Osteoblast (primary cell): ENCODE measurements around the gene PARN. TPM values are rescaled to one million over a fixed set of nuclear protein-coding genes. Genes with fewer than 3 reads are reported as not detected.
A peak's percentile ranks its signal among the peaks of the same experiment; 100 is the strongest.

ENCODE experiments used
- DNase-seq: peaks from one replicate; pipeline ENCODE4 v3.0.0; 2011; ENCODE audit warnings: low spot score, mixed read lengths; ENCODE audit not compliant: insufficient read length; ENCODE audit errors: missing footprints
- H2AFZ ChIP-seq: 2 replicates; pipeline ENCODE4 v1.6.0; 2011; ENCODE audit warnings: mild to moderate bottlenecking, low read length
- H3K27ac ChIP-seq: 2 replicates; pipeline ENCODE4 v1.5.1; 2011; ENCODE audit warnings: mild to moderate bottlenecking, low read depth, low read length, moderate library complexity
- H3K27me3 ChIP-seq: 2 replicates; pipeline ENCODE4 v1.6.0; 2012; ENCODE audit warnings: mild to moderate bottlenecking, control low read depth, inconsistent platforms, low read length, moderate library complexity; ENCODE audit not compliant: insufficient read depth
- H3K36me3 ChIP-seq: 2 replicates; pipeline ENCODE4 v1.5.1; 2011; ENCODE audit warnings: mild to moderate bottlenecking, low read length, control low read depth, moderate library complexity; ENCODE audit not compliant: insufficient read depth
- H3K4me1 ChIP-seq: 2 replicates; pipeline ENCODE4 v1.5.1; 2011; ENCODE audit warnings: mild to moderate bottlenecking, low read length, control low read depth, moderate library complexity; ENCODE audit not compliant: insufficient read depth
- H3K4me2 ChIP-seq: 2 replicates; pipeline ENCODE4 v1.6.0; 2011; ENCODE audit warnings: mild to moderate bottlenecking, low read length; ENCODE audit not compliant: insufficient read depth
- H3K4me3 ChIP-seq: fragments of 200-600 bp; sonication (generic); 3 replicates; pipeline ENCODE4 v1.5.1; 2012; ENCODE audit warnings: mild to moderate bottlenecking, low read length, inconsistent platforms; ENCODE audit not compliant: insufficient read depth
- H3K79me2 ChIP-seq: 2 replicates; pipeline ENCODE4 v1.6.0; 2012; ENCODE audit warnings: mild to moderate bottlenecking, low read length, control low read depth, inconsistent platforms; ENCODE audit not compliant: insufficient read depth
- H3K9me3 ChIP-seq: 2 replicates; pipeline ENCODE4 v1.5.1; 2011; ENCODE audit warnings: low read depth, low read length, control low read depth
- H4K20me1 ChIP-seq: 2 replicates; pipeline ENCODE4 v1.6.0; 2012; ENCODE audit warnings: mild to moderate bottlenecking, low read length, control low read depth; ENCODE audit not compliant: insufficient read depth
- CTCF ChIP-seq: IDR thresholded peaks from 2 replicates; pipeline ENCODE4 v1.5.1; 2011; ENCODE audit warnings: mild to moderate bottlenecking, low read depth, low read length, moderate library complexity; ENCODE audit errors: extremely low read depth
- total RNA-seq: library from RNA; depleted of rRNA; stranded (reverse); fragments of >200 nt; gene quantifications from 2 replicates; pipeline ENCODE4 v1.2.3, GENCODE V29; 2012

PARN gene
- total RNA-seq, 1 donor = 40.9 TPM

- no peak for TF ChIP-seq CTCF
These were observed 128.5 kb downstream of the PARN start for GRCh38 chr16:14501331-14502255.

GRCh38 chr16:14500791-14501190, 129.3 kb downstream of the PARN start:
- TF ChIP-seq CTCF = no peak
- no peak overlapping the region for H3K4me3 ChIP-seq
- peaks cover 36% of the 10 kb centered on the region for H3K4me1 ChIP-seq
- no peaks in the 10 kb centered on the region for H3K27me3 ChIP-seq
- peak overlapping the region; percentile 77 for H3K4me2 ChIP-seq
- peaks cover 3% of the 10 kb centered on the region for H3K79me2 ChIP-seq
- H3K9me3 ChIP-seq = no peaks in the 10 kb centered on the region
- no peaks in the 10 kb centered on the region for H4K20me1 ChIP-seq
- DNase-seq = peak; percentile 61
- H3K36me3 ChIP-seq = no peaks in the 10 kb centered on the region
- H2AFZ ChIP-seq = no peak overlapping the region
- peak overlapping the region; percentile 94 for H3K27ac ChIP-seq

More at GRCh38 chr16:14501331-14502255, 128.5 kb downstream of the PARN start:
- H3K27me3 ChIP-seq = no peaks in the 10 kb centered on the region
- peak; percentile 71 for DNase-seq
- H4K20me1 ChIP-seq = no peaks in the 10 kb centered on the region
- peak overlapping the region; percentile 53 for H2AFZ ChIP-seq
- H3K4me3 ChIP-seq = peak overlapping the region; percentile 28
- H3K27ac ChIP-seq = peak overlapping the region; percentile 94
- no peaks in the 10 kb centered on the region for H3K9me3 ChIP-seq
- H3K36me3 ChIP-seq = no peaks in the 10 kb centered on the region
- H3K79me2 ChIP-seq = peaks cover 3% of the 10 kb centered on the region
- H3K4me2 ChIP-seq = peak overlapping the region; percentile 77
- H3K4me1 ChIP-seq = peaks cover 39% of the 10 kb centered on the region

- no peak for DNase-seq
- Histone ChIP-seq H3K9me3 (no peaks in the 10 kb centered on the region), H3K27me3 (no peaks in the 10 kb centered on the region), H3K79me2 (peaks cover 3% of the 10 kb centered on the region), H3K4me1 (peaks cover 33% of the 10 kb centered on the region), H3K4me2 (no peak overlapping the region), H3K36me3 (no peaks in the 10 kb centered on the region), H2AFZ (no peak overlapping the region), H4K20me1 (no peaks in the 10 kb centered on the region), H3K27ac (no peak overlapping the region), H3K4me3 (no peak overlapping the region)
- TF ChIP-seq CTCF = no peak
These were observed 130.9 kb downstream of the PARN start for GRCh38 chr16:14499110-14499509.
